Astrocyte of the spinal cord (primary cell): Measurements from ENCODE around the gene GNE.
A peak's percentile ranks its signal among the peaks of the same experiment; 100 is the strongest.
"Not testable (repeated sequence)": the region's sequence is repeated elsewhere in the genome, so short reads cannot be mapped to it uniquely, and the experiment has no call there.

Experiments used
- DNase-seq: peaks from one replicate; pipeline ENCODE4 v3.0.0; 2011; ENCODE audit warnings: low read depth, low spot score
- H3K4me3 ChIP-seq: 2 replicates; pipeline ENCODE4 v1.5.1; 2011; ENCODE audit warnings: low read depth, mild to moderate bottlenecking, low read length, moderate library complexity
- CTCF ChIP-seq: IDR thresholded peaks from 2 replicates; pipeline ENCODE4 v1.5.1; 2012; ENCODE audit warnings: low read depth, mild to moderate bottlenecking, low read length, inconsistent platforms
- in situ Hi-C: cut with HindIII; loops from 2 replicates; pipeline ENCODE4 v1.10.0; 2017; ENCODE audit warnings: low sequenced_read_pairs

Gene GNE

DNA sequence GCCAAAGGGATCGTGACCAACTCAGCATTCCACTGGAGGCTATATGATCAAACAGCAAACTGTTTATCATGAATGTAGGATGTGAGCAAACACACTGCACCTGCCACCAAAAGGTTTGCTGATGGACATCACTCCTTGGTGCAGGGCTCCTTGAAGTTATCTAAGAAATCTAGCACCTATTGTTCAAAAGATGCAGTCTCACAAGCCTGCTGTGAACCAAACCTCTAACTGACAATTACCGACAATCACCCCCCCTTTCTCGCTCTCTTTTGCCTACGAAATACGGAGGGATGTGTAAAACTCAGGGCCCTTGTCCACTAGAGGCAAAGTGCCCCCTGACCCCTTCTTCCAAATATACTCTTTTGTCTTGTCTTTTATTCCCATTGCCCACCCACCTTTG is 70.0 kb downstream of the GNE start:
- no peak overlapping the region for H3K4me3 ChIP-seq
- DNase-seq, result no peak
- TF ChIP-seq CTCF, result no peak
- in situ Hi-C loops, result no loop called here

DNA sequence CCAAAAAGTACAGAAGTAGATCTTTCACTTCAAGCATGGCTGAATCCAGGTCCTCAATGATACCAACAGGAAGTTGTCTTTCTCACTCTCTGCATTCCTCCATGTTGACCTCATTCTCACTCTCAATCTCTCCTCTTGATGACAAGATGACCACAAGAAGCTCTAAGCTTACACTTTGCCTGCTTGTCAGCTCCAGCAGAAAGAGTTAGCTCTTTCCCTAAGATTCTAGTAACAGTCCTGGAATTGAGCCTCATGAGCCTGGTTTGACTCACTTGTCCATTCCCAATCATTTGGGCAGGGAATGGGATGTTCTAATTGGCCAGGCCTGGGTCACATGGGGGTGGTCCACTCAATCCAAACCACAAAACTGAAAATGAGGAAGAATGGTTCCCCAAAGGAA is 70.8 kb downstream of the GNE start:
- no peak for TF ChIP-seq CTCF
- H3K4me3 ChIP-seq, result no peak overlapping the region
- in situ Hi-C loops, result no loop called here
- peak; percentile 53 for DNase-seq

DNA sequence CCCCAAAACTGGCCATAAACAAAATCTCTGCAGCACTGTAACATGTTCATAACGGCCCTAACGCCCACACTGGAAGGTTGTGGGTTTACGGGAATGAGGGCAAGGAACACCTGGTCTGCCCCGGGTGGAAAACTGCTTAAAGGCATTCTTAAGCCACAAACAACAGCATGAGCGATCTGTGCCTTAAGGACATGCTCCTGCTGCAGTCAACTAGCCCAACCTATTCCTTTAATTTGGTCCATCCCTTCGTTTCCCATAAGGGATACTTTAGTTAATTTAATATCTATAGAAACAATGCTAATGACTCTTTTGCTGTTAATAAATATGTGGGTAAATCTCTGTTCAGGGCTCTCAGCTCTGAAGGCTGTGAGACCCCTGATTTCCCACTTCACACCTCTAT is 78.0 kb downstream of the GNE start:
- in situ Hi-C loops, DNase-seq: not testable (repeated sequence)

GRCh38 chr9:36177571-36177970 is 80.7 kb downstream of the GNE start:
- in situ Hi-C loops, result no loop called here
- TF ChIP-seq CTCF, result no peak
- DNase-seq, result no peak

More for the DNA sequence above, 78.0 kb downstream of the GNE start:
- H3K4me3 ChIP-seq, result not testable (repeated sequence)

DNA sequence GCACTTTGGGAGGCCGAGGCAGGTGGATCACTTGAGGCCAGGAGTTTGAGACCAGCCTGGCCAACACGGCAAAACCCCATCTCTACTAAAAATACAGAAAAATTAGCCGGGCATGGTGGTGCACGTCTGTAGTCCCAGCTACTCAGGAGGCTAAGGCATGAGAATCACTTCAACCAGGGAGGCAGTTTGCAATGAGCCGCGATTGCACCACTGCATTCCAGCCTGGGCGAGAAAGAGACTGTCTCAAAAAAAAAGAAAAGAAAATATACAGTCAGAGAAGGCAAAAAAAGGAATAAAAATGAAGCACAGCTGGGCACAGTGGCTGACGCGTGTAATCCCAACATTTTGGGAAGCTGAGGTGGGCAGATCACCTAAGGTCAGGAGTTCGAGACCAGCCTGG is 81.8 kb downstream of the GNE start:
- in situ Hi-C loops, H3K4me3 ChIP-seq, DNase-seq: not testable (repeated sequence)

More at GRCh38 chr9:36177571-36177970, 80.7 kb downstream of the GNE start:
- no peak overlapping the region for H3K4me3 ChIP-seq

DNA sequence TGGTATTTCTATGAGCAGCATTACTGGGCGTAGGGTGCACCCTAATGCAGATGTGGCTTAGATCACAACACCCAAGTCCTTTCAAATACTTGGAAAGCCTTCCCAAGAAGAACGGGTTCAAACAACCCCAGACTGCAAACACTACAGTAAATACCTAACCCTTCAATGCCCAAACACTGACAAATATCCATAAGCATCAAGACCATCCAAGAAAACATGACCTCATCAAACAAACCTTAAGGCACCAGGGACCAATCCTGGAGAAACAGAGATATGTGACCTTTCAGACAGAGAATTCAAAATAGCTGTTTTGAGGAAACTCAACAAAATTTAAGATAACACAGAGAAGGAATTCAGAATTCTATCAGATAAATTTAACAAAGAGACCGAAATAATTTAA is 83.0 kb downstream of the GNE start:
- H3K4me3 ChIP-seq, in situ Hi-C loops, DNase-seq: not testable (repeated sequence)

GRCh38 chr9:36174731-36175130 is 83.5 kb downstream of the GNE start:
- DNase-seq, result no peak
- no peak overlapping the region for H3K4me3 ChIP-seq
- TF ChIP-seq CTCF, result no peak
- in situ Hi-C loops, result no loop called here

DNA sequence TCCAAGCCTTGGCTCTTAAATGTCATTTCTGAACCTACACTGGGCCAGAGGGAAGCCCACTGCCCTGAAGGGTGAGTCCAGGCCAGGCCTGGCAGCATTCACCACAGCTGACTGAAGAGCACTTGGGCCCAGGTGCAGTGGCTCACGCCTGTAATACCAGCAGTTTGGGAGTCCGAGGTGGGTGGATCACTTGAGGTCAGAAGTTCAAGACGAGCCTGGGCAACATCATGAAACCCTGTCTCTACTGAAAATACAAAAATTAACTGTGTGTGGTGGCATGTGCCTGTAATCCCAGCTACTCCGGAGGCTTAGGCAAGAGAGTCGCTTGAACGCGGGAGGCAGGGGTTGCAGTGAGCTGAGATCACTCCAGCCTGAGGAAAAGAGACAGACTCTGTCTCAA is 84.0 kb downstream of the GNE start:
- TF ChIP-seq CTCF, result no peak
- H3K4me3 ChIP-seq, result no peak overlapping the region
- in situ Hi-C loops, result no loop called here
- no peak for DNase-seq
